Ishikawa (cell line): ENCODE results near the gene TNIK.

ENCODE experiments used
- EP300 ChIP-seq: IDR thresholded peaks from 2 replicates; pipeline ENCODE4 v1.6.1; 2012; ENCODE audit warnings: borderline replicate concordance
- NFIC ChIP-seq: IDR thresholded peaks from 2 replicates; pipeline ENCODE4 v1.6.1; 2012
- RAD21 ChIP-seq: IDR thresholded peaks from 2 replicates; pipeline ENCODE4 v1.6.1; 2012; ENCODE audit warnings: low read depth
- REST ChIP-seq: IDR thresholded peaks from 2 replicates; pipeline ENCODE4 v1.6.1; 2012; ENCODE audit warnings: low read depth, mild to moderate bottlenecking
- TAF1 ChIP-seq: IDR thresholded peaks from 2 replicates; pipeline ENCODE4 v1.6.1; 2012; ENCODE audit warnings: low read depth, mild to moderate bottlenecking
- TCF12 ChIP-seq: IDR thresholded peaks from 2 replicates; pipeline ENCODE4 v1.6.1; 2012; ENCODE audit warnings: low read depth
- TEAD4 ChIP-seq: IDR thresholded peaks from 2 replicates; pipeline ENCODE4 v1.6.1; 2012
- YY1 ChIP-seq: IDR thresholded peaks from 2 replicates; pipeline ENCODE4 v1.6.1; 2012; ENCODE audit warnings: low read depth

- no peak for TF ChIP-seq TAF1
- no peak for TF ChIP-seq EP300
- no peak for TF ChIP-seq TCF12
- TF ChIP-seq YY1, result no peak
- no peak for TF ChIP-seq NFIC
- no peak for TF ChIP-seq RAD21
- TF ChIP-seq REST, result no peak
- TF ChIP-seq TEAD4, result no peak
These were observed 28.3 kb upstream of the TNIK start for GRCh38 chr3:171488479-171488878.
